GM18508 (cell line): ENCODE measurements around the gene CDH6.

Source experiments
- ATAC-seq: cut with Tn5 transposase; IDR thresholded peaks from one replicate; pipeline ENCODE4 v1.9.1; 2021; ENCODE audit warnings: moderate number of reproducible peaks; ENCODE audit not compliant: insufficient read depth, unreplicated experiment

Gene CDH6

GRCh38 chr5:31362931-31363568 is 169.6 kb downstream of the CDH6 start:
- no peak for ATAC-seq

GRCh38 chr5:31364881-31365636 is 171.6 kb downstream of the CDH6 start:
- no peak for ATAC-seq

- ATAC-seq = no peak
These were observed 172.3 kb downstream of the CDH6 start for GRCh38 chr5:31365776-31366175.

GRCh38 chr5:31366941-31367340 is 173.5 kb downstream of the CDH6 start:
- ATAC-seq = no peak

- no peak for ATAC-seq
These were observed 178.6 kb downstream of the CDH6 start for GRCh38 chr5:31372124-31372523.

- no peak for ATAC-seq
These were observed 182.7 kb downstream of the CDH6 start for GRCh38 chr5:31375999-31376720.

GRCh38 chr5:31377274-31377946 is 183.9 kb downstream of the CDH6 start:
- no peak for ATAC-seq

GRCh38 chr5:31378136-31378535 is 184.7 kb downstream of the CDH6 start:
- ATAC-seq = no peak
